ENCODE measurements around the gene RNF41. TPM values are rescaled to one million over a fixed set of nuclear protein-coding genes. Genes with fewer than 3 reads are reported as not detected.

Gene RNF41
- total RNA-seq, 1 donor from 2014 or later = 48.6 TPM

DNA sequence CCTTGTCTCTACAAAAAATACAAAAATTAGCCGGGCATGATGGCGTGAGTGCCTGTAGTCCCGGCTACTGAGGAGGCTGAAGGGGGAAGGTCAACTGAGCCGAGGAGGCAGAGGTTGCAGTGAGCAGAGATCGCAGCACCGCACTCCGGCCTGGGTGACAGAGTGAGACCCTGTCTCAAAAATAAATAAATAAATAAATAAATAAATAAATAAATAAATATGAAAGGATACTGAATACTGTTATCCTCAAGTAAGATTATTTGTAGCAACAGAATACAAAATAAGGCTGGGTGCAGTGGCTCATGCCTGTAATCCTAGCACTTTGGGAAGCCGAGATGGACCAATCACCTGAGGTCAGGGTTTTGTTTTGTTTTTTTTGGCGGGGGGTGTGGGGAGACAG is 1.9 kb downstream of the RNF41 start:
- H3K36me3 Mint-ChIP-seq (ENCODE audit: low read depth) = peaks cover 9% of the 10 kb centered on the region
- no peaks in the 10 kb centered on the region for H3K27me3 Mint-ChIP-seq (ENCODE audit: low read depth)
- H3K27ac Mint-ChIP-seq (ENCODE audit: unreplicated experiment) = no peak overlapping the region
- H3K4me1 Mint-ChIP-seq = peaks cover 38% of the 10 kb centered on the region
- no peak for DNase-seq (ENCODE audit: low read depth, low spot score)
- peak overlapping the region; percentile 74 for H3K4me3 Mint-ChIP-seq
- TF ChIP-seq, protein P1, sequence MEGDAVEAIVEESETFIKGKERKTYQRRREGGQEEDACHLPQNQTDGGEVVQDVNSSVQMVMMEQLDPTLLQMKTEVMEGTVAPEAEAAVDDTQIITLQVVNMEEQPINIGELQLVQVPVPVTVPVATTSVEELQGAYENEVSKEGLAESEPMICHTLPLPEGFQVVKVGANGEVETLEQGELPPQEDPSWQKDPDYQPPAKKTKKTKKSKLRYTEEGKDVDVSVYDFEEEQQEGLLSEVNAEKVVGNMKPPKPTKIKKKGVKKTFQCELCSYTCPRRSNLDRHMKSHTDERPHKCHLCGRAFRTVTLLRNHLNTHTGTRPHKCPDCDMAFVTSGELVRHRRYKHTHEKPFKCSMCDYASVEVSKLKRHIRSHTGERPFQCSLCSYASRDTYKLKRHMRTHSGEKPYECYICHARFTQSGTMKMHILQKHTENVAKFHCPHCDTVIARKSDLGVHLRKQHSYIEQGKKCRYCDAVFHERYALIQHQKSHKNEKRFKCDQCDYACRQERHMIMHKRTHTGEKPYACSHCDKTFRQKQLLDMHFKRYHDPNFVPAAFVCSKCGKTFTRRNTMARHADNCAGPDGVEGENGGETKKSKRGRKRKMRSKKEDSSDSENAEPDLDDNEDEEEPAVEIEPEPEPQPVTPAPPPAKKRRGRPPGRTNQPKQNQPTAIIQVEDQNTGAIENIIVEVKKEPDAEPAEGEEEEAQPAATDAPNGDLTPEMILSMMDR (conservative IDR thresholded peaks at IDR 0.05) = no peak
- H3K9me3 Mint-ChIP-seq = no peaks in the 10 kb centered on the region

DNA sequence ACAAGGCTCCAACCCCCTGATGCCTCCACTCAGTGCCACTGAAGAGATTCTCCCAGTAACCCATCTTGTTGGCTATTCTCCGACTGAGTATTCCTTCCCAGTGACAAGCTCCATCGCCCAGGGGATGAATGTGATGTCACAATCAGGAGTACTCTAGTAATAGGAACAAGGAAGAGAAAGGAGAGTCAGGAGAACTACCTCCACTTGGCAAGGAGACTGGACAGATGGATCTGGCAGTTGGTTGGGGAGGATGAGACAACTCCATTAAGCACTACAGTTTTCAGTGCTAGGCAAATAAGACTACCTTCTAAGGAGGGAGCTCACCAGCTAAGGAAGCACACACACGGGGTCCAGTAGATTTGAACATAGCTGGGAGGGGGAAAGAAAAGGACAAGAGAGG is 5.3 kb downstream of the RNF41 start:
- TF ChIP-seq, protein P1 (conservative IDR thresholded peaks at IDR 0.05) = no peak
- H3K9me3 Mint-ChIP-seq = no peaks in the 10 kb centered on the region
- no peak for DNase-seq (ENCODE audit: low read depth, low spot score)
- H3K4me3 Mint-ChIP-seq = peak overlapping the region; percentile 72
- peaks cover 11% of the 10 kb centered on the region for H3K4me1 Mint-ChIP-seq
- H3K27me3 Mint-ChIP-seq (ENCODE audit: low read depth) = no peaks in the 10 kb centered on the region
- peaks cover 15% of the 10 kb centered on the region for H3K36me3 Mint-ChIP-seq (ENCODE audit: low read depth)
- no peak overlapping the region for H3K27ac Mint-ChIP-seq (ENCODE audit: unreplicated experiment)

DNA sequence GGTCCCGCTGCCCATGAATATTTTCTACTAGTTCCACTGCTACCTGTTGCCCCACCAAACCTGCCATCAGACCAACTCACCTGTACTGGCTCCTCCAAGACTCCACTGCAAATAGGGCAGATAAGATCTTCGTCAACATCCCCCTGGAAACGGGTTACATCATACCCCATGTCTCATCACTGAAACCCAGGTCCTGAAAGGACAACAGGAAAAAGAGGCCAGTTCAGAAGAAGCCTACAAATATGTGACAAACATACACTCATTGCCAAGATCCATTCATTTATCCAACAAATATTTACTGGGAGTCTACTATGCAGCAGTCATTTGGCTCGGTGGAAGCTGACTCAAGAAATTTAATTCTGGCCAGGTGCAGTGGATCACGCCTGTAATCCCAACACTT is 7.8 kb downstream of the RNF41 start:
- no peaks in the 10 kb centered on the region for H3K27me3 Mint-ChIP-seq (ENCODE audit: low read depth)
- peaks cover 23% of the 10 kb centered on the region for H3K36me3 Mint-ChIP-seq (ENCODE audit: low read depth)
- no peak overlapping the region for H3K27ac Mint-ChIP-seq (ENCODE audit: unreplicated experiment)

DNA sequence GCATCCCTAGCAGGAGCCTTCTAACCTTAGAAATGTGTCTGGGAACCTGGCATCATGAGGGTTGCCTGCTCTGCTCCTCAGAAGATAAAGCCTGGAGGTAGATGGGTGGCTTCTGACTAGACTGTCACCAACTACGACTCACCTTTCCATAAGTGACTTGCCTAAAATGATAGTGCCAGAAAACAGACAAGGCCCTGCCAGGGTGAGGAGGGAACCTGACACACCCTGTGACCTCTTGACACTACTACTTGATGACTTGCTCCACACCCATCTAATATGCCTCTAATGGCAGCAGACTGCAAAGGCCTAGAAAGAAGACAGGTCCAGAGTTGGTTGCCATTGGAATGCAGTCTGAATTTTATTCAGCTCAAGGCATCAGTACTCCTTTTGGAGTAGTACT is 9.4 kb downstream of the RNF41 start:
- peaks cover 28% of the 10 kb centered on the region for H3K36me3 Mint-ChIP-seq (ENCODE audit: low read depth)
- no peaks in the 10 kb centered on the region for H3K9me3 Mint-ChIP-seq
- H3K4me1 Mint-ChIP-seq = no peaks in the 10 kb centered on the region
- no peaks in the 10 kb centered on the region for H3K27me3 Mint-ChIP-seq (ENCODE audit: low read depth)
- no peak for DNase-seq (ENCODE audit: low read depth, low spot score)
- no peak overlapping the region for H3K27ac Mint-ChIP-seq (ENCODE audit: unreplicated experiment)
- no peak overlapping the region for H3K4me3 Mint-ChIP-seq
- TF ChIP-seq, protein P1 (conservative IDR thresholded peaks at IDR 0.05) = no peak

More for the DNA sequence above, 7.8 kb downstream of the RNF41 start:
- no peak for DNase-seq (ENCODE audit: low read depth, low spot score)
- TF ChIP-seq, protein P1 (conservative IDR thresholded peaks at IDR 0.05) = no peak
- no peaks in the 10 kb centered on the region for H3K9me3 Mint-ChIP-seq
- no peaks in the 10 kb centered on the region for H3K4me1 Mint-ChIP-seq
- peak overlapping the region; percentile 57 for H3K4me3 Mint-ChIP-seq

DNA sequence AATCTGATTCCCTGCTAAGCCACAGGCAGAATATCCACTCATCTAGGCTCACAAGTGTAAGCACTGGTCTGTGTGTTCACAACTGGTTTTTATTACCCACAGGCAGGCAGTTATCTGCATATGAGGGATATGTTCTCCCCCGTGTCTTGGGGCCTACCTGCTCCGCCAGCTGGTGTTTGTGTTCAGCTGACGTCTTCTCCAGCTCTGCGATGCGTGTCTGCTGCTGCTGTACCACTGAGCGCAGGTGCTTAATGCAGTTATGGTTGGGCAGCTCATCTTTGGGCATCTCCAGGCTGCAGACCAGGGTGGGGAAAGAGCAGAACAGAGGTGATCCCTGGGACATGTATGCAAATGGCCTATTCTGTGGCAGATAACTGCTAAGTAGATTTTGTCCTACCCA is 13.7 kb downstream of the RNF41 start:
- Mint-ChIP-seq H3K36me3 (ENCODE audit: low read depth) (peaks cover 20% of the 10 kb centered on the region), H3K27me3 (ENCODE audit: low read depth) (no peaks in the 10 kb centered on the region)

More for the DNA sequence above, 13.7 kb downstream of the RNF41 start:
- DNase-seq (ENCODE audit: low read depth, low spot score) = no peak
- Mint-ChIP-seq H3K9me3 (no peaks in the 10 kb centered on the region), H3K27ac (ENCODE audit: unreplicated experiment) (no peak overlapping the region), H3K4me1 (no peaks in the 10 kb centered on the region), H3K4me3 (no peak overlapping the region)
- TF ChIP-seq, protein P1 (conservative IDR thresholded peaks at IDR 0.05) = no peak
